Karpas-422 (cell line): ENCODE results near the gene ZBTB47. TPM values are rescaled to one million over a fixed set of nuclear protein-coding genes. Genes with fewer than 3 reads are reported as not detected.

Experiments used
- DNase-seq: peaks from one replicate; pipeline ENCODE4 v3.0.0-alpha.2; 2015
- H2AFZ ChIP-seq: fragments of 200-600 bp; sonication (generic); 2 replicates; pipeline ENCODE4 v1.6.1; 2014; ENCODE audit warnings: antibody characterized with exemption, low read length, mixed read lengths
- H3K27ac ChIP-seq: fragments of 200-600 bp; sonication (generic); 2 replicates; pipeline ENCODE4 v1.5.1; 2014; ENCODE audit warnings: mild to moderate bottlenecking, low read length, moderate library complexity
- H3K27me3 ChIP-seq: fragments of 200-600 bp; sonication (generic); 2 replicates; pipeline ENCODE4 v1.6.1; 2014; ENCODE audit warnings: low read length, mixed read lengths
- H3K36me3 ChIP-seq: fragments of 200-600 bp; sonication (generic); 2 replicates; pipeline ENCODE4 v1.6.1; 2014; ENCODE audit warnings: low read length, mixed read lengths; ENCODE audit not compliant: insufficient read depth
- H3K4me1 ChIP-seq: fragments of 200-600 bp; sonication (generic); 2 replicates; pipeline ENCODE4 v1.6.1; 2014; ENCODE audit warnings: mild to moderate bottlenecking, low read length, mixed read lengths
- H3K4me2 ChIP-seq: fragments of 200-600 bp; sonication (generic); 2 replicates; pipeline ENCODE4 v1.6.1; 2014; ENCODE audit warnings: low read length, low read depth, mild to moderate bottlenecking; ENCODE audit not compliant: poor library complexity, severe bottlenecking
- H3K4me3 ChIP-seq: fragments of 200-600 bp; sonication (generic); 2 replicates; pipeline ENCODE4 v1.5.1; 2014; ENCODE audit warnings: mild to moderate bottlenecking, antibody characterized with exemption, low read length, mixed read lengths
- H3K79me2 ChIP-seq: fragments of 200-600 bp; sonication (generic); 2 replicates; pipeline ENCODE4 v1.6.1; 2014; ENCODE audit warnings: mild to moderate bottlenecking, low read length, mixed read lengths
- H3K9ac ChIP-seq: fragments of 200-600 bp; sonication (generic); 2 replicates; pipeline ENCODE4 v1.6.0; 2014; ENCODE audit warnings: low read length
- H3K9me2 ChIP-seq: fragments of 200-600 bp; sonication (generic), shearing (Covaris generic); replicated peaks from 2 replicates; pipeline ENCODE4 v1.6.0; 2014; ENCODE audit warnings: mild to moderate bottlenecking, low read length, moderate library complexity; ENCODE audit not compliant: insufficient read depth
- H3K9me3 ChIP-seq: fragments of 300-700, 200-600 bp; sonication (generic); 2 replicates; pipeline ENCODE4 v1.6.1; 2014; ENCODE audit warnings: low read length, mixed read lengths
- H4K20me1 ChIP-seq: fragments of 200-600 bp; sonication (generic); 2 replicates; pipeline ENCODE4 v1.6.1; 2014; ENCODE audit warnings: mild to moderate bottlenecking, antibody characterized with exemption, low read length, low read depth; ENCODE audit not compliant: insufficient read depth
- total RNA-seq: library from RNA; depleted of rRNA; stranded (reverse); fragments of >200 nt; shearing (Covaris generic); gene quantifications from 2 replicates; pipeline ENCODE4 v1.2.3, GENCODE V29; 2014; ENCODE audit warnings: low replicate concordance

The ZBTB47 gene
- total RNA-seq, 1 experiment from 2014 or later, result 0.07 TPM

DNA sequence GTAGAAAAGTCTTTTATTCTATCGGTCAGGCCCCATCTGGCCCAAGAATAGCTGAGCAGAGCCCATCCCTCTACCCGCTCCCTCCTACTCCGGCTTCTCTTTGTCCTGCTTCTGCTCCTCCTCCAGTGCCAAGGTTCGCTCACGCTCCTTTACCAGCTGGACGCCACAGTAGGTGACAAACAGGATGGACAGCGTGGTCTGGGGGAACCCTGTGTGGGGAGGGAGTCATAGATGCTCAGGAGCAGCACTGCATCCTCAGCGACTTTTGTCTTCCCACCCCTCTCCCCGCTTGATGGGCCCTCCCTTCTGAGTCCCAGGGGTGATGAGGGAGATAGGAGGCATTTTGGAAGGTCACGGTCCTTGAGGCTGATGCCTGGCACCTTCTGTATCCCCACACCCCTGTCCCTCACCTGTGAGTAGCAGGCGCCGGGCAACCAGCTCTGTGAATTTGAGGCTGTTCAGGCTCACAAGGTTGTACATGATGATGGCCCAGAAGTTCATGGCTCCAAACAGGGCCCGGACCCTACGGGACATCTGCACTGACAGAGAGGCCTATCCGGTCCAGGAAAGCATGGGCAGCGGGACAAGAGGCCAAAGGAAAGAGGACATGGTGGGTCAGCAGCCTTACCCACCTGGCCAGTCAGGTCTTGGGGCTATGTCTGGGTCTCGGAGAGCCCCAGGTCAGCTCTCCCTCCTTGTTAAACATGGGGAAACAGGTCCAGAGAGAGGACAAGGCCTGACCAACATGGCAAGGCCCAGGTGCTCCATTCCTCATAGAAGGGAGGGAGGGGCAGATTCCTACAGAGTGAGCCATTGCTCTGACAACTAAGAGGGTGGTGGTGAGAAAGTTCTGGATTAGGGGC is 39.4 kb downstream of the ZBTB47 start:
- H3K79me2 ChIP-seq, result no peaks in the 10 kb centered on the region
- no peak overlapping the region for H3K27ac ChIP-seq
- H4K20me1 ChIP-seq, result no peaks in the 10 kb centered on the region
- no peak overlapping the region for H3K4me2 ChIP-seq
- no peaks in the 10 kb centered on the region for H3K9me3 ChIP-seq
- H3K4me3 ChIP-seq, result no peak overlapping the region
- no peaks in the 10 kb centered on the region for H3K4me1 ChIP-seq
- H2AFZ ChIP-seq, result no peak overlapping the region
- no peaks in the 10 kb centered on the region for H3K27me3 ChIP-seq
- no peak for DNase-seq
- H3K36me3 ChIP-seq, result no peaks in the 10 kb centered on the region
- no peaks in the 10 kb centered on the region for H3K9me2 ChIP-seq
- no peak overlapping the region for H3K9ac ChIP-seq

DNA sequence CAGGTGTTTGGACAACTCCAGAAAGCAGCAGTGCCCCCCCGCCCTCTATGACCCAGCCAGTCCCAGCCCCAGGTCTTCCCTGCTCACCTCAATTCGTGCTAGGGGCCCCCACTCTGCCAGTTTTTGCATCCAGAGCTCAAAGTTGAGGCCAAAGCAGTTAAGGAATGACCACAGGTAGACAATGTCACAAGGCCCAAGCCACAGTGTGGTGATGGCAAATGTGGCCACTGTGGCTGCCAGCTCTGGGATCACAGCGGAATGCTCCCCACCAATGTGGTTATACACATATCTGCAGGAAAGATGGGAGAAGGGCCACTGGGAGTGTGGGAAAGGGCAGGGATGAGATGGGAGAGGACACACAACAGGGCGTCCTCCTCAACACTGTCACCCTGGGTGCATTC is 40.0 kb downstream of the ZBTB47 start:
- no peak overlapping the region for H3K4me3 ChIP-seq
- H3K79me2 ChIP-seq, result no peaks in the 10 kb centered on the region
- H3K27ac ChIP-seq, result no peak overlapping the region
- no peaks in the 10 kb centered on the region for H3K36me3 ChIP-seq
- H3K4me2 ChIP-seq, result no peak overlapping the region
- H3K4me1 ChIP-seq, result no peaks in the 10 kb centered on the region
- no peaks in the 10 kb centered on the region for H3K27me3 ChIP-seq
- H3K9me2 ChIP-seq, result no peaks in the 10 kb centered on the region
- no peak overlapping the region for H2AFZ ChIP-seq
- H4K20me1 ChIP-seq, result no peaks in the 10 kb centered on the region
- DNase-seq, result no peak
- H3K9ac ChIP-seq, result no peak overlapping the region
- no peaks in the 10 kb centered on the region for H3K9me3 ChIP-seq

DNA sequence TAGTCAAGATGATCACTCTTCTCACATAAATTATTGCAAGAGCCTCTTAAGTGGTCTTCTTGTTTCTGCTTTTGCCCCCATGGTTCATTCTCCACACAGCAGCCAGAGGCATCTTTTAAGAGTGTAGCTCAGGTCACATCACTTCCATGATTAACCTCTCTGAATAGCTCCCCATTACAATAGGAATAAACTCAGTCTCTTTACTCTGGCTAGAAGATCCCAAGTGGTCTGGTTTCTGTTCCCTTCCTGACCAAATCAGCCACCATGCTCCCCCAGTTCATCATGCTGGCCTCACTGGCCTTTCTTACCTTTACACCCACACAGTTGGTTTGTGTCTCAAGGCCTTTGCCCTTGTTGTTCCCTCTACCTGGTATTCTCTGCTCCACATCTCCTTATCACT is 40.9 kb downstream of the ZBTB47 start:
- Histone ChIP-seq H3K4me1 (peaks cover 2% of the 10 kb centered on the region; the same call in 1 of the 2 replicates), H3K4me3 (no peak overlapping the region), H3K9me2 (no peaks in the 10 kb centered on the region), H3K27ac (no peak overlapping the region), H3K36me3 (no peaks in the 10 kb centered on the region), H4K20me1 (no peaks in the 10 kb centered on the region), H3K79me2 (no peaks in the 10 kb centered on the region), H2AFZ (no peak overlapping the region), H3K27me3 (no peaks in the 10 kb centered on the region), H3K4me2 (no peak overlapping the region), H3K9me3 (no peaks in the 10 kb centered on the region), H3K9ac (no peak overlapping the region)
- no peak for DNase-seq

DNA sequence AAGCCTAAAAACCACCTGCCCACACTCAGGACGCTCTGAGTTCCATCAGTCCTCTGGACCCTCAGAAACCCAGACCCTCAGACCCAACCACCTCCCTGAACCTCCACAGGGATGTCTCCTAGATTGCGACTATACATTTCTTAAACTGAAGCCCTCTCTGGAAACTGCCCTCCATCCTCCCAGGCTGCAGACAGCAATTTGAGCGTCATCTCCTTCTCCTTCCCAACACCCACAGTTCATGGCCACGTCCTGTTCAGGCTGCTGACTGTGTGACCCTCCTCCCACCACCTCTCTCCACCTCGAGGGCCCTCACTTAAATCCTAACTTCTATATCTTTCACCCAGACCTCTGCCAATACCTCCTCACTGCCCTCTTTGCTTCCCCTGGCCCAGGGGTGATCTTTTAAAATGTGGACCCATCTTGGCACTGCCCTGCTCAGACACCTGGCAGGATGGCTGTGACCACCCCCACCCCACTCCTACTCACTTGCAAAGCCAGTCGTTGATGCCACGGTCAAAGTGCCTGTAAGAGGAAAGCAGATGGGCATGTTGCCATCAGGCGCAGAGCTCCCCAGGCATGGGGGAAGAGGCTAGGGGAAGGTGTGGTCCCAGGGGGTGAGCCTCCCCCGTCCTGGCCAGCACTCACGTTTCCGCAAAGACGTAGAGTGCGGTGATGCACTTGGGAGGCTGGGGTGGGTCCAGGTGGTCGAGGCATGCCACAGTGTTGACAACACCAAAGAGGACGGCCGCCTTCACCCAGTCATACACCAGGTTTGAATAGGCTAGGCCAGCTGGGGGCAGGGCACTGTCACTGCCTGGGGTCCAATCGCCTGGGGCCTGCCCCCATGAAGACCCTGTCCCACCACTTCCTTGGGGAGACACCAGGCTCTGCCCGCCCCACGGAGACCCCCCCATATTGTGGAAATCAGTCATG is 43.1 kb downstream of the ZBTB47 start:
- no peak for DNase-seq

DNA sequence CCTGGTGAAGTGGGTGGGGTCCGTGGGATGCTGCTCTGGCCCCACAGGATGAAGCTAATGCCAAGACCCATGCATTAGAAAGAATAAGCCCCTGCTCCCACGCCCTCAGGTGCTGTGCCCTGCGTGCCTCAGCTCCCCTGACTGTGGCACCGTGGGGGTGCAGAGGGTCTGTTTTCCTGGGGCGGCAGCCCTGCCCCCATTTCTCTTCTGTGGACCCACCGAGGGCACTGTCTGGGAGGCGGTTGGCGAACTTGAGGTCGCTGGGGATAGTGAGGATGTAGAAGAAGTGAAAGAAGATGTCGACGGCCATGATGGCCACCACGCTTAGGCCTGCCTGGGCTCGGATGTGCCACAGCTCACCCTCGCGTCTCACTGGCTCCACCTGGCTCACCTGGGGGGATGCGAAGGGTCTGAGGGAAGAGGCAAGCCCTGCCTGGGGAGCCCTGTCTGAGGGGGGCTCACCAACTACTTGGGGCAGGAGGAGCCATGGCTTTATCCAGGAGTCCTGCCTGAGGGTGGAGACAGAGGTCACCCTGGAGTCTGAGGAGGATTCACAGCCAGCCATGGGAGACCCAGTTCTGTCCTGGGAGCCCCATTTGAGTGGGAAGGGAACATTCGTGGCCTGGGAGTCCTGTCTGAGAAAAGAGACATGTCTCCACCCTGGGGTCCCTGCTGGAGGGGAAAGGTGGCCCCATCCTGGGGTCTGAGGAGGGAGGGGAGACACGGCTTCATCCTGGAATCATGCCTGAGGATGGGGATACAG is 44.0 kb downstream of the ZBTB47 start:
- Histone ChIP-seq H3K4me2 (no peak overlapping the region), H2AFZ (no peak overlapping the region), H3K9me2 (no peaks in the 10 kb centered on the region), H4K20me1 (0 out of 2 replicates have a peak, but pooled peaks cover 4% of the 10 kb centered on the region), H3K27ac (no peak overlapping the region), H3K9ac (no peak overlapping the region), H3K27me3 (no peaks in the 10 kb centered on the region), H3K4me3 (no peak overlapping the region), H3K79me2 (no peaks in the 10 kb centered on the region), H3K36me3 (no peaks in the 10 kb centered on the region), H3K4me1 (peaks cover 7% of the 10 kb centered on the region; the same call in 1 of the 2 replicates), H3K9me3 (no peaks in the 10 kb centered on the region)
- DNase-seq, result no peak

More for the DNA sequence above, 43.1 kb downstream of the ZBTB47 start:
- peaks cover 7% of the 10 kb centered on the region; the same call in 1 of the 2 replicates for H3K4me1 ChIP-seq
- no peak overlapping the region for H2AFZ ChIP-seq
- H3K27ac ChIP-seq, result no peak overlapping the region
- no peaks in the 10 kb centered on the region for H3K36me3 ChIP-seq
- no peaks in the 10 kb centered on the region for H3K9me3 ChIP-seq
- no peak overlapping the region for H3K4me3 ChIP-seq
- H3K4me2 ChIP-seq, result no peak overlapping the region
- H3K9me2 ChIP-seq, result no peaks in the 10 kb centered on the region
- H4K20me1 ChIP-seq, result 0 out of 2 replicates have a peak, but pooled peaks cover under 1% of the 10 kb centered on the region
- no peaks in the 10 kb centered on the region for H3K27me3 ChIP-seq
- H3K79me2 ChIP-seq, result no peaks in the 10 kb centered on the region
- H3K9ac ChIP-seq, result no peak overlapping the region

DNA sequence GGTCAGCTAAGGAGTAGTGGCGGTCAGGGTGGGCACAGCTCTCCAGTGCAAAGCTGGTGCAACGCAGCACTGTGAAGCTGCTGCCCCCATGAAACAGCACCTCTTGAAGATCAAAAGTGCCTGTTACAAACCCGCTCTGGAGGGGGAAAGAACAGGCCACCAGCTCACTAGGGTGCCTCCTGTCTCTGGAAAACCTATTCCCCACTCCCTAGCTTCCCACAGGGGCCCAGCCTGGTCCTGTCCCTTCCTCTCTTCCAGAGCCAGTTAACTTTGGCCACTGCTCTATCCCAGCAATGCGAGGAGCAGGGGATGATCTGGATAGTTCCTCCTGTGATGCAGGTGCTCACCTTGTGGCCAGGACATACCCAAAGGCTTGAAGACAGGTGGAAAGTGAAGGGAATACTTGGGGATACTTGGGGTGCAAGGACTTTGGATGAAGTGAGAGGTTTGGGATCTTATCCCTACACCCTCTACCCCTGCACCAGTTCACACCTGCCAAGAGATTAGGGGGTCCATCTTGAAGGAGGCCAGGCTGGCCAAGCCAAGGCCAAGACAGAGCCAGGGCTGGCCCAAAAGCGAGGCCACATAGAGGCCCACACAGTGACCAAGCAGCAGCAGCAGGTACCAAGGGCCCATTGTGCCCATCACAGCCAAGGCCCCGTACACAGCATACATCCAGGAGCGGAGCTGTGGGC is 44.9 kb downstream of the ZBTB47 start:
- no peak overlapping the region for H3K4me3 ChIP-seq
- DNase-seq, result no peak
- H3K9me2 ChIP-seq, result no peaks in the 10 kb centered on the region
- no peak overlapping the region for H3K9ac ChIP-seq
- H3K4me1 ChIP-seq, result peaks cover 7% of the 10 kb centered on the region; the same call in 1 of the 2 replicates
- no peak overlapping the region for H3K4me2 ChIP-seq
- no peaks in the 10 kb centered on the region for H3K36me3 ChIP-seq
- no peaks in the 10 kb centered on the region for H3K27me3 ChIP-seq
- no peak overlapping the region for H2AFZ ChIP-seq
- H3K27ac ChIP-seq, result no peak overlapping the region
- no peaks in the 10 kb centered on the region for H3K79me2 ChIP-seq
- H3K9me3 ChIP-seq, result no peaks in the 10 kb centered on the region
- 0 out of 2 replicates have a peak, but pooled peaks cover 4% of the 10 kb centered on the region for H4K20me1 ChIP-seq

DNA sequence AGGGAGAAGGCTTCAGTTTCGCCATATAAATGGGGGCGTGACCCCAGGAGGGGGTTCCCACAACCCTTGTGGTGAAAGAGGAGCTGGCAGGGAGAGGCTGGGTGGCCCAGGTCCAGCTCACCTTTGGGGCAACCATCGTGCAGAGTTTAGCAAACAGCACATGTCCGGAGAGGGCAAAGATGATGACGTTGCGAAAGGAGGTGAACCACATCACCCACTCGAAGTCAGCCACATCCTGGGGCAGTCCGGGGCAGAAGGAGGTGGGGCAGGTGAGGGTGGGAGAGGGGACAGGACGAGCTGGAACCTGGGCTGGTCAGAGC is 45.4 kb downstream of the ZBTB47 start:
- H3K9me3 ChIP-seq, result no peaks in the 10 kb centered on the region
- DNase-seq, result no peak
- no peaks in the 10 kb centered on the region for H3K79me2 ChIP-seq

More for the DNA sequence above, 45.4 kb downstream of the ZBTB47 start:
- H3K36me3 ChIP-seq, result no peaks in the 10 kb centered on the region
- no peak overlapping the region for H3K4me3 ChIP-seq
- peaks cover 7% of the 10 kb centered on the region; the same call in 1 of the 2 replicates for H3K4me1 ChIP-seq
- H4K20me1 ChIP-seq, result 0 out of 2 replicates have a peak, but pooled peaks cover 4% of the 10 kb centered on the region
- H3K9me2 ChIP-seq, result no peaks in the 10 kb centered on the region
- no peak overlapping the region for H3K4me2 ChIP-seq
- no peak overlapping the region for H3K27ac ChIP-seq
- no peaks in the 10 kb centered on the region for H3K27me3 ChIP-seq
- no peak overlapping the region for H2AFZ ChIP-seq
- no peak overlapping the region for H3K9ac ChIP-seq
